Measurements from ENCODE around the gene SPEF2. TPM values are rescaled to one million over a fixed set of nuclear protein-coding genes. Genes with fewer than 3 reads are reported as not detected.

The SPEF2 gene
- total RNA-seq, 1 experiment from 2014 or later = 0.15 TPM

GRCh38 chr5:35833224-35833623 lies 215.6 kb downstream of the SPEF2 start (continued):
- no peak for TF ChIP-seq MLX (CRISPR knock-in tag; IDR thresholded peaks at IDR 0.05)

- CTCF ChIA-PET = no interaction called here
- TF ChIP-seq FOXK1 (CRISPR knock-in tag; IDR thresholded peaks at IDR 0.05) (no peak), IRF2 (CRISPR knock-in tag; IDR thresholded peaks at IDR 0.05; ENCODE audit: borderline replicate concordance, low read depth) (no peak), NR3C1 (CRISPR knock-in tag; conservative IDR thresholded peaks at IDR 0.05; ENCODE audit: low read depth) (no peak), FOXJ3 (CRISPR knock-in tag; IDR thresholded peaks at IDR 0.05; ENCODE audit: borderline replicate concordance) (no peak), MAX (CRISPR knock-in tag; IDR thresholded peaks at IDR 0.05) (no peak), RORB (CRISPR knock-in tag; IDR thresholded peaks at IDR 0.05) (no peak), ZSCAN18 (CRISPR knock-in tag; IDR thresholded peaks at IDR 0.05) (no peak), FOXP4 (CRISPR knock-in tag; IDR thresholded peaks at IDR 0.05) (no peak), ZNF281 (CRISPR knock-in tag; IDR thresholded peaks at IDR 0.05) (no peak), PRDM15 (CRISPR knock-in tag; IDR thresholded peaks at IDR 0.05) (no peak), ATF3 (CRISPR knock-in tag; conservative IDR thresholded peaks at IDR 0.05) (no peak), E2F4 (CRISPR knock-in tag; IDR thresholded peaks at IDR 0.05; ENCODE audit: borderline replicate concordance, low read depth) (no peak), JAZF1 (CRISPR knock-in tag; IDR thresholded peaks at IDR 0.05) (no peak), ATF1 (CRISPR knock-in tag; IDR thresholded peaks at IDR 0.05) (no peak), AR (CRISPR knock-in tag; IDR thresholded peaks at IDR 0.05) (no peak), GRHL2 (CRISPR knock-in tag; IDR thresholded peaks at IDR 0.05; ENCODE audit: insufficient replicate concordance, severe bottlenecking) (no peak)
- peaks cover 19% of the 10 kb centered on the region for H3K9me3 Mint-ChIP-seq
- POLR2A ChIA-PET = no interaction called here
- H3K4me3 Mint-ChIP-seq = no peak overlapping the region
- H3K4me1 Mint-ChIP-seq = no peaks in the 10 kb centered on the region
- ATAC-seq (no peak), DNase-seq (ENCODE audit: low spot score) (no peak)
- H3K36me3 Mint-ChIP-seq = no peaks in the 10 kb centered on the region
- peaks cover 6% of the 10 kb centered on the region for H3K27me3 Mint-ChIP-seq (ENCODE audit: low read depth)
- H3K27ac Mint-ChIP-seq = no peak overlapping the region
Observed at GRCh38 chr5:35835796-35836742, 218.4 kb downstream of the SPEF2 start.
